Activated CD4-positive, alpha-beta T cell treated with anti-CD3 and anti-CD28 coated beads, Interleukin-2, amount 10 ng/mL, durations not matched to agents 24 days and 14 days (primary cell): ENCODE data around the gene TRIM25. TPM values are rescaled to one million over a fixed set of nuclear protein-coding genes. Genes with fewer than 3 reads are reported as not detected.

Experiments
- DNase-seq: peaks from one replicate; pipeline ENCODE4 v3.0.0; 2022
- H3K27ac Mint-ChIP-seq: one replicate; pipeline ENCODE4 v1.8.0; 2022; ENCODE audit warnings: mild to moderate bottlenecking, mixed read lengths
- H3K27me3 Mint-ChIP-seq: one replicate; pipeline ENCODE4 v1.8.0; 2022; ENCODE audit warnings: mixed read lengths
- H3K36me3 Mint-ChIP-seq: one replicate; pipeline ENCODE4 v1.8.0; 2022; ENCODE audit warnings: low read depth, mild to moderate bottlenecking, mixed read lengths
- H3K4me1 Mint-ChIP-seq: one replicate; pipeline ENCODE4 v1.8.0; 2021; ENCODE audit warnings: mixed read lengths
- H3K4me3 Mint-ChIP-seq: one replicate; pipeline ENCODE4 v1.8.0; 2022; ENCODE audit warnings: mild to moderate bottlenecking, moderate library complexity, mixed read lengths
- H3K9me3 Mint-ChIP-seq: one replicate; pipeline ENCODE4 v1.8.0; 2021; ENCODE audit warnings: mixed read lengths
- intact Hi-C: fragments of 100-400 bp; cut with micrococcal nuclease; formaldehyde crosslinking; loops from one replicate; pipeline ENCODE4 v1.15.1; 2023
- total RNA-seq: library from RNA; stranded (reverse); gene quantifications from 2 replicates; pipeline ENCODE4 v1.2.3, GENCODE V29; 2022

The TRIM25 gene
- total RNA-seq, 1 donor from 2014 or later: 99.8 TPM

- Mint-ChIP-seq H3K36me3 (peaks cover 36% of the 10 kb centered on the region), H3K27ac (no peak overlapping the region), H3K9me3 (no peaks in the 10 kb centered on the region), H3K4me3 (no peak overlapping the region), H3K27me3 (no peaks in the 10 kb centered on the region), H3K4me1 (peaks cover 2% of the 10 kb centered on the region)
- intact Hi-C loops: no loop called here
- no peak for DNase-seq
Measured at GRCh38 chr17:56884483-56885311, 29.2 kb downstream of the TRIM25 start.

- Mint-ChIP-seq H3K4me3 (no peak overlapping the region), H3K27me3 (no peaks in the 10 kb centered on the region), H3K9me3 (no peaks in the 10 kb centered on the region), H3K36me3 (peaks cover 25% of the 10 kb centered on the region), H3K4me1 (peaks cover 2% of the 10 kb centered on the region), H3K27ac (no peak overlapping the region)
- DNase-seq: no peak
- intact Hi-C loops: no loop called here
Measured at GRCh38 chr17:56883616-56884015, 30.2 kb downstream of the TRIM25 start.

- no peak for DNase-seq
- Mint-ChIP-seq H3K9me3 (no peaks in the 10 kb centered on the region), H3K27me3 (no peaks in the 10 kb centered on the region), H3K27ac (no peak overlapping the region), H3K4me3 (no peak overlapping the region), H3K36me3 (peaks cover 9% of the 10 kb centered on the region), H3K4me1 (no peaks in the 10 kb centered on the region)
- intact Hi-C loops: no loop called here
Measured at GRCh38 chr17:56881685-56882295, 32.1 kb downstream of the TRIM25 start.

GRCh38 chr17:56880571-56880970 lies 33.3 kb downstream of the TRIM25 start:
- no peak overlapping the region for H3K4me3 Mint-ChIP-seq

GRCh38 chr17:56880133-56880532 lies 33.7 kb downstream of the TRIM25 start:
- DNase-seq: no peak
- H3K36me3 Mint-ChIP-seq: peaks cover 3% of the 10 kb centered on the region
- H3K27me3 Mint-ChIP-seq: no peaks in the 10 kb centered on the region
- H3K4me1 Mint-ChIP-seq: no peaks in the 10 kb centered on the region
- H3K27ac Mint-ChIP-seq: no peak overlapping the region
- intact Hi-C loops: no loop called here
- H3K4me3 Mint-ChIP-seq: no peak overlapping the region
- H3K9me3 Mint-ChIP-seq: no peaks in the 10 kb centered on the region

More at GRCh38 chr17:56880571-56880970, 33.3 kb downstream of the TRIM25 start:
- no peak overlapping the region for H3K27ac Mint-ChIP-seq
- no peaks in the 10 kb centered on the region for H3K9me3 Mint-ChIP-seq
- intact Hi-C loops: no loop called here
- peaks cover 3% of the 10 kb centered on the region for H3K36me3 Mint-ChIP-seq
- no peak for DNase-seq
- no peaks in the 10 kb centered on the region for H3K27me3 Mint-ChIP-seq
- no peaks in the 10 kb centered on the region for H3K4me1 Mint-ChIP-seq

- no peak overlapping the region for H3K4me3 Mint-ChIP-seq
- no peaks in the 10 kb centered on the region for H3K9me3 Mint-ChIP-seq
- peaks cover 3% of the 10 kb centered on the region for H3K36me3 Mint-ChIP-seq
- H3K27me3 Mint-ChIP-seq: no peaks in the 10 kb centered on the region
- H3K4me1 Mint-ChIP-seq: no peaks in the 10 kb centered on the region
- no peak overlapping the region for H3K27ac Mint-ChIP-seq
- DNase-seq: no peak
- intact Hi-C loops: no loop called here
Measured at GRCh38 chr17:56879280-56879679, 34.6 kb downstream of the TRIM25 start.

- Mint-ChIP-seq H3K36me3 (no peaks in the 10 kb centered on the region), H3K4me3 (no peak overlapping the region)
- intact Hi-C loops: no loop called here
Measured at GRCh38 chr17:56876766-56877179, 37.1 kb downstream of the TRIM25 start.

GRCh38 chr17:56870081-56870651 lies 43.7 kb downstream of the TRIM25 start:
- Mint-ChIP-seq H3K9me3 (peaks cover 3% of the 10 kb centered on the region), H3K27ac (peak overlapping the region; percentile 79), H3K27me3 (no peaks in the 10 kb centered on the region), H3K4me1 (peaks cover 9% of the 10 kb centered on the region), H3K36me3 (peaks cover 14% of the 10 kb centered on the region), H3K4me3 (no peak overlapping the region)
- intact Hi-C loops: no loop called here
- DNase-seq: no peak

More at GRCh38 chr17:56876766-56877179, 37.1 kb downstream of the TRIM25 start:
- DNase-seq: no peak
- Mint-ChIP-seq H3K4me1 (no peaks in the 10 kb centered on the region), H3K27me3 (no peaks in the 10 kb centered on the region), H3K27ac (no peak overlapping the region), H3K9me3 (no peaks in the 10 kb centered on the region)

- Mint-ChIP-seq H3K4me3 (no peak overlapping the region), H3K36me3 (peaks cover 21% of the 10 kb centered on the region), H3K27ac (no peak overlapping the region), H3K27me3 (no peaks in the 10 kb centered on the region), H3K9me3 (peaks cover 3% of the 10 kb centered on the region), H3K4me1 (peaks cover 9% of the 10 kb centered on the region)
- intact Hi-C loops: no loop called here
- DNase-seq: no peak
Measured at GRCh38 chr17:56868716-56869115, 45.1 kb downstream of the TRIM25 start.

GRCh38 chr17:56867948-56868376 lies 45.9 kb downstream of the TRIM25 start:
- H3K27ac Mint-ChIP-seq: no peak overlapping the region
- intact Hi-C loops: no loop called here

GRCh38 chr17:56866496-56866895 lies 47.4 kb downstream of the TRIM25 start:
- peaks cover 9% of the 10 kb centered on the region for H3K4me1 Mint-ChIP-seq
- DNase-seq: peak; percentile 56
- H3K9me3 Mint-ChIP-seq: peaks cover 3% of the 10 kb centered on the region
- H3K36me3 Mint-ChIP-seq: peaks cover 28% of the 10 kb centered on the region
- no peak overlapping the region for H3K4me3 Mint-ChIP-seq
- no peaks in the 10 kb centered on the region for H3K27me3 Mint-ChIP-seq
- no peak overlapping the region for H3K27ac Mint-ChIP-seq
- intact Hi-C loops: no loop called here

More at GRCh38 chr17:56867948-56868376, 45.9 kb downstream of the TRIM25 start:
- H3K27me3 Mint-ChIP-seq: no peaks in the 10 kb centered on the region
- peaks cover 9% of the 10 kb centered on the region for H3K4me1 Mint-ChIP-seq
- peaks cover 24% of the 10 kb centered on the region for H3K36me3 Mint-ChIP-seq
- H3K4me3 Mint-ChIP-seq: no peak overlapping the region
- DNase-seq: peak; percentile 46
- H3K9me3 Mint-ChIP-seq: peaks cover 3% of the 10 kb centered on the region

- intact Hi-C loops: no loop called here
- Mint-ChIP-seq H3K4me1 (peaks cover 9% of the 10 kb centered on the region), H3K27me3 (no peaks in the 10 kb centered on the region), H3K9me3 (peaks cover 3% of the 10 kb centered on the region), H3K27ac (no peak overlapping the region), H3K4me3 (no peak overlapping the region), H3K36me3 (peaks cover 30% of the 10 kb centered on the region)
- peak; percentile 21 for DNase-seq
Measured at GRCh38 chr17:56866076-56866475, 47.8 kb downstream of the TRIM25 start.

GRCh38 chr17:56863974-56864373 lies 49.9 kb downstream of the TRIM25 start:
- Mint-ChIP-seq H3K4me1 (no peaks in the 10 kb centered on the region), H3K9me3 (no peaks in the 10 kb centered on the region), H3K4me3 (no peak overlapping the region), H3K36me3 (peaks cover 31% of the 10 kb centered on the region), H3K27me3 (no peaks in the 10 kb centered on the region), H3K27ac (no peak overlapping the region)
- intact Hi-C loops: no loop called here
- DNase-seq: peak; percentile 49

GRCh38 chr17:56861899-56862298 lies 52.0 kb downstream of the TRIM25 start:
- Mint-ChIP-seq H3K9me3 (no peaks in the 10 kb centered on the region), H3K36me3 (peaks cover 35% of the 10 kb centered on the region), H3K27ac (no peak overlapping the region), H3K4me1 (no peaks in the 10 kb centered on the region), H3K27me3 (no peaks in the 10 kb centered on the region), H3K4me3 (no peak overlapping the region)
- intact Hi-C loops: no loop called here
- peak; percentile 15 for DNase-seq
